GM18499 (cell line): ENCODE measurements around the gene SLC27A3.
"Not testable (repeated sequence)": the region's sequence is repeated elsewhere in the genome, so short reads cannot be mapped to it uniquely, and the experiment has no call there.

ENCODE experiments used
- ATAC-seq: cut with Tn5 transposase; IDR thresholded peaks from one replicate; pipeline ENCODE4 v1.9.1; 2021; ENCODE audit warnings: moderate number of reproducible peaks; ENCODE audit not compliant: insufficient read depth, unreplicated experiment

The SLC27A3 gene

DNA sequence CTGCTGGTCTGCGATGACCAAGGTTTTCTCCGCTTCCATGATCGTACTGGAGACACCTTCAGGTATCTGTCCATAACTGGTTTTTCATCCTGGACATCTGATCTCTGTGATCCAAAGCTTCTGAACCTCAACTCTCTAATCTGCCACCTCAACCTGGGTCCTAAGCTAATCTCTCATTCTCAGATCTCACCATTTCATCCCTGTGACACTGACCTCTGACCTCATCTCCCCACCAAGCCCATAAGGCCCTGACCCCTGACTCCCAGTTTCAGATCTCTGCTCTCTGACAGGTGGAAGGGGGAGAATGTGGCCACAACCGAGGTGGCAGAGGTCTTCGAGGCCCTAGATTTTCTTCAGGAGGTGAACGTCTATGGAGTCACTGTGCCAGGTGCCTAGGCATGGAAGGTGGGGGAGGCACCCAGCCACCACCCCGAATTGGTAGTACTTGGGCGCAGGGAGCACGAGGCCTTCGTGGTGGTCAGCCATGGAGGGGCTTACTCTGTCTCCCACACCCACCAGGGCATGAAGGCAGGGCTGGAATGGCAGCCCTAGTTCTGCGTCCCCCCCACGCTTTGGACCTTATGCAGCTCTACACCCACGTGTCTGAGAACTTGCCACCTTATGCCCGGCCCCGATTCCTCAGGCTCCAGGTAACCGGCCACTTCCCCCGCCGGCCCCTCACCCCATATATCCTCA, 3.8 kb downstream of the SLC27A3 start:
- no peak for ATAC-seq

DNA sequence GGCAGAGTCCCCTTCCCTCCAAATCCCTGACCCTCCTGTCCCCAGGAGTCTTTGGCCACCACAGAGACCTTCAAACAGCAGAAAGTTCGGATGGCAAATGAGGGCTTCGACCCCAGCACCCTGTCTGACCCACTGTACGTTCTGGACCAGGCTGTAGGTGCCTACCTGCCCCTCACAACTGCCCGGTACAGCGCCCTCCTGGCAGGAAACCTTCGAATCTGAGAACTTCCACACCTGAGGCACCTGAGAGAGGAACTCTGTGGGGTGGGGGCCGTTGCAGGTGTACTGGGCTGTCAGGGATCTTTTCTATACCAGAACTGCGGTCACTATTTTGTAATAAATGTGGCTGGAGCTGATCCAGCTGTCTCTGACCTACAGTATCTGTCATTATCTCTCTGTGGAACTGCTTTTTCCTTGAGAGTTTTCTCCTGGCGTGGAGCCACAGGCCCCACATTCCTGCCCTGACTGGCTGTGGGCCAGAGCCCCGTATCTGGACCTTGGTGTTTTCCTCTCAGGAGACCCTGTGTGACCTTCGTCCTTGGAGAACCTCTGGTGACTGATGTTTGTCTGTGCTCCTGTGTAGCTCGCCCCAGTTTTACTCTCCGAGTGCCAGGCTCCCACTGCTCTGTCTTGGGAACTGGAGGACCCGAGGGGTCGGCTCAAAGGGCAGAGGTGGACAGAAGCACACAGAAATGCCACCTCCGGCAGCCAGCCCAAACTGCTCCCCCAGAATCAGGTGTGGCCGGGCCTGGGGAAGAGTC, 4.8 kb downstream of the SLC27A3 start:
- no peak for ATAC-seq

DNA sequence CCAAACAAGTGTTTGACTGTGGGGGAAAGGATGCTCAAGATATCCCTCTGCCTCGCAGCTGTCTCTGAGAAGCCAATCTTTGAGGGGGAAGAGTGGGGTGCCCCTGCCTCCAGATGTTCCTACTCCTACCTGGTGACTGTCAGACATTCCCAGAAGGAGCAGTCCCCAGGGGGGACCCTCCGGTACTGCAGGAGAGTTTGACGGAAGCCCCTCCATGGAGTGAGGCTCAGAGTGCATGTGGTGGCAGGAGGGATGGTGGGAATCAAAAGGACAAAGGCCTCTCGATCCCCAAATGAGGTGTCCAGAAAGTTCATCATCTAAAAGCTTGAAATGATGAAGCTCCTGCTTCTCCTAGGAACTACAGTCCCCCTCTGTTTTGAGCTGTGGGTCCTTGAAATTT, 5.3 kb downstream of the SLC27A3 start:
- no peak for ATAC-seq

DNA sequence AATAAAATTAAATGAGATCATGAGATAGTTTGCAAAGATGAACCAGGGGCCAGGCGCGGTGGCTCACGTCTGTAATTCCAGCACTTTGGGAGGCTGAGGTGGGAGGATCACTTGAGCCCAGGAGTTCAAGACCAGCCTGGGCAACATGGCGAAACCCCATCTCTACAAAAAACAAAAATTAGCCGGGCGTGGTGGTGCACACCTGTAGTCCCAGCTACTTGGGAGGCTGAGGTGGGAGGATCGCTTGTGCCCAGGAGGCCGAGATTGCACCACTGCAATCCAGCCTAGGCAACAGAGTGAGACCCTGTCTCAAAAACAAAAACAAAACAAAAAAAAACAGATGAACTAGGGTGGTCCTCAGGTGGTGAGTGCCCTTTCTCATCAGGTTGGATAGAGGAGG, 7.4 kb downstream of the SLC27A3 start:
- not testable (repeated sequence) for ATAC-seq

DNA sequence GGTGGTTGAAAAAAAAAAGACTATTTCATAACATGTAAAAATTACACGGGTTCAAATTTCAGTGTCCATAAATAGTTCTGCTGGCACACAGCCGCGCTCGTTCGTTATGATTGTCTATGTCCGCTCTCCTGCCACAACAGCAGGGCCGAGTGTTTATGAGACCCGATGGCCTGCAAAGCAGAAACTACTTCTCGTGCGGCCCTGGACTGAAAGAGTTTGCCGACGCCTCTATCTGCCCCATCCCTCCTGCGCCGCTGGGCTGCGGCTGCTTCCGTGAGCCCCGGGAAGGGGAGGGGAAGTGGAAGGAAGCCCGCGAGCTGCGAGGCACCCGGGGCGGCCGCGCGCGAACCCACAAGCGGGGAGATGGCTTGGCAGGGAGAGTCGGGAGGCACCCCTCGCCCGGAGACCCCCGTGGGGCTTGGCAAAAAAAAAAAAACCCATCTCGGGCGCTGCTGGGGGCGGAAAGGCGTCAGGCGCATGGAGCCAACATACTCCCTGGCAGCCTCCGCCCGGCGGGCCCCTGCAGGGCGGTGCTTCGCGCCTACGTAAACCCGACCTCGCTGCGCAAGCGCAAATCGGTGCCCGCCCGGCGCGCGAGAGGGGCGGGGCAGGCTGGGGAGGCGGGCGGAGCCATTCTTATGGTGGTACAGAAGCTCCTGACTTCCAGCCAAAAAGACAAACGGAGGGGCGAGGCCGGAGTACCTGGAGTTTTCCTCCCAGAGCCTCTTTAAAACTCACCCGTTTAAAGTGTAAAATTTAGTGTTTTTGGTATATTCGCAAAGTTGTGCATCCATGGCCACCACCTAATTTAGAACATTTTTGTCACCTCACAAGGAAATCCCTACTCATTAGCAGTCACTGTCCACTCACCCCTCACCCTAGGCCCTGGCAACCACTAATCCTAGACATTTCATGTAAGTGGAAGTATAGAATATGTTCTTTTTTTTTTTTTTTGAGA, 8.3 kb downstream of the SLC27A3 start:
- ATAC-seq: no peak

DNA sequence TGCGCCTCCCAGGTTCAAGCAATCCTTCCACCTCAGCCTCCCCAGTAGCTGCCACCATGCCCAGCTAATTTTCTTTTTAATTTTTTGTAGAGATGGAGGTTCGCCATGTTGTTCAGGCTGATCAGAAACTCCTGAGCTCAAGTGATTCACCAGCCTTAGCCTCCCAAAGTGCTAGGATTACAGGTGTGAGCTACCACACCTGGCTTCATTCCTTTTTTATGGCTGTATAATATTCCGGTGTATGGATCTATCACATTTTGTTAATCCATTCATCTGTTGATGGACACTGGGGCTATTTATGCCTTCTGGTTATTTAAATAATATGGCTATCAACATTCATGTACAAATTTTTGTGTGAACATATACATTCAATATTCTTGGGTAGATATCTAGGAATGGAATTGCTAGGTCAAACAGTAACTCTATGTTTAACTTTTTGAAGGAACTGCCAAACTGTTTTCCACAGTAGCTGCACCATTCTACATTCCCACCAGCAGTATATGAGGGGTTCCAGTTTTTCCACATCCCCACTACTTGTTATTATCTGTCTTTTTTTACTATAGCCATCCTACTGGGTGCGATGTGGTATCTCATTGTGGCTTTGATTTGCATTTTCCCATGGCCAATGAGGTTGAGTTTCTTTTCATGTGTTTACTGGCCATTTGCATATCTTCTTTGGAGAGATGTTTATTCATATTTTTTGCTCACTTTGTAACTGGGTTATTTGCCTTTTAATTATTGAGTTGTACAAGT, 11.0 kb downstream of the SLC27A3 start:
- ATAC-seq: no peak

DNA sequence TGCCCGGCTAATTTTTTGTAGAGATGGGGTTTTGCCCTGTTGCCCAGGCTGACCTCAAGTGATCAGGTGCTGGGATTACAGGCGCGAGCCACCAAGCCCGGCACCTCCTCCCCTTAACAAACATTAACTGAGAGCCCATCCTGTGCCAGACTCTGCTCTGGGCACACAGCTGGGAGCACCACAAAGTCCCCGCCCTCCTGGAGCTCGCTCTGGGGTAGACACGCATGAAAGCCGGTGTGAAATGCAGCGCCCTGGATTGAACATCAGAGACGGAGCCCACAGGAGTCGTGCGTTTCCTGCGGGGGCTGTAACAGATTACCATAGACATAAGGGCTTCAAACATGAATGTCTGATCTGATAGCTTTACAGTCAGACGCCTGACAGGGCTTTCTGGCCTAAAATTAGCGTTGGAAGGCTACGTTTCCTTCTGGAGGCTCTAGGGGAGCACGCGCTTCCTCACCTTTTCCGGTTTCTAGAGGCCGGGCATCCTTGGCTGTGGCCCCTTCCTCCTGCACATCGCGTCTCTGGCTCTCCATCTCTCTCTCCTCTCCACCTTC, 14.3 kb downstream of the SLC27A3 start:
- ATAC-seq: no peak

DNA sequence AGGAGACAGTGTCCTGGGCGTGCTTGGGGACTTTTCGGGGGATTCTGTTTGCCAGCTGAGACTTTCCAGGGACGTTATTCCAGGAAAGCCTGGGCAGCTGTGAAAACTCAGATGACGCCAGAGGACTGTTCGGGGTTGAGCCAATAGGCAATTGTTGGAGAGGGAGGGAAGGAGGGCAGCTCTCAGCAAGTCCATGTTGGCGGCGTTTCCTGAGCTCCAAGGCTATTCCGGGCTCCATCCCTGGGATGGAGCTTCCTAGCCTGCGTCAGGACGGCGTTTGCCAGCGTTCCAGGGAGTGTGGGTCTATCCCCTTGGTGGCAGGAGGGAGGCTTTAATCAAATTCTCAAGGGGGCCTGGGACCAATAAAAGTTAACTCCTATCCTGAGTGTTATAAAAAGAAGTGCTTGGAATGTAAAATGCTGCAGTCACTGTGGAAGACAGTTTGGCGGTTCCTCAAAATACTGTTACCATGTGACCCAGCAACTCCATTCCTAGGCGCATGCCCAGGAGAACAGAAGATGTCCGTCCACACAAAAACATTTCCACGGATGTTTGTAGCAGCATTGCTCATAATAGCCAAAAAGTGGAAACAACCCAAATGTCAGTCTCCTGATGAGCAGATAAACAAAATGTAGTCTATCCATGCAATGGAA, 15.2 kb downstream of the SLC27A3 start:
- no peak for ATAC-seq

DNA sequence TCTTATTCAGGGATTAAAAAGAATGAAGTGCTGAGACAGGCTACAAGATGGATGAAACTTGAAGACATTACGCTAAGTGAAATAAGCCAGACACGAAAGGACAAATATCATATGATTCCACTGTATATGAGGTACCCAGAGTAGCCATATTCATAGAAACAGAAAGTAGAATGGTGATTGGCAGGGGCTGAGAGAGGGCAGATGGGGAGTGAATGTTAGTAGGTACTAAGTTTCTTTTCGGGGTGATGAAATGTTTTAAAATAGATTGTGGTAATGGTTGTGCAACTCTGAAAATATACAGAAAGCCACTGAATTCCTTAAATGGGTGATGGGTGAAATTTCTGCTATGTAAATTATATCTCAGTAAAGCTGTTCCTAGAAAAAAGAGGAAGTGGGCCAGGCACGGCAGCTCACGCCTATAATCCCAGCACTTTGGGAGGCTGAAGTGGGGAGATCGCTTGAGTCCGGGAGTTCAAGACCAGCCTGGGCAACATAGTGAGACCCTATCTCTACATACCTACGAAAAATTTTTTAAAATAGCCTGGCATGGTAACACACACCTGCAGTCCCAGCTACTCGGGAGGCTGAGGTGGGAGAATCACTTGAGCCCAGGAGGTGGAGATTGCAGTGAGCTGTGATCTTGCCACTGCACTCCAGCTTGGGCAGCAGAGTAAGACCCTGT, 15.9 kb downstream of the SLC27A3 start:
- peak; percentile 73 for ATAC-seq

DNA sequence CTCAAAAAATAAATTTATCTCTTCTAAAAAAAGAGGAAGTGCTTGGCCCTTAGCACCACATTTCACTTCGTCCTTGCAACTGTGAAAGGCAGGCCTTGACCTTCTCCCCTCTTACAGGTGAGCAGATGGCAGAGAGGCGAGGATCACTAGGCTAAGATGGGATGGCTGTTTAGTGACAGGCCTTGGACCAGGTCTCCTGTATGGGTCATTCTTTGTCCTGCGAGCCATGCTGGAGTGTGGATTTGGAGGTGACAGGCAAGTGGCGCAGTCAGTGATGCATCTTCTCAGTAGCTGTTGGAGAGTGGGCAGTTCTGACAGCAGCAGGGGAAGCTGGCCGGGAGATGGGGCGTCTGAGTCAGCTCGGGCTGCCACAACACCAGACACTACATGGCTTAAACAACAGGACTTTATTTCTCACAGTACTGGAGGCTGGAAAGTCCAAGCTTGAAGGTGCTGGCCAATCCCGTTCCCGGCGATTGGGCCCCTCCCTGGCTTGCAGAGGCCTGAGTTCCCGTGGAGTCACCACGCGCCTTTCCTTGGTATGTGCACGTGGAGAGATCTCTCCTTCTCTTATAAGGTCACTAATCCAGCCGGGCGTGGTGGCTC, 16.5 kb downstream of the SLC27A3 start:
- ATAC-seq: no peak

DNA sequence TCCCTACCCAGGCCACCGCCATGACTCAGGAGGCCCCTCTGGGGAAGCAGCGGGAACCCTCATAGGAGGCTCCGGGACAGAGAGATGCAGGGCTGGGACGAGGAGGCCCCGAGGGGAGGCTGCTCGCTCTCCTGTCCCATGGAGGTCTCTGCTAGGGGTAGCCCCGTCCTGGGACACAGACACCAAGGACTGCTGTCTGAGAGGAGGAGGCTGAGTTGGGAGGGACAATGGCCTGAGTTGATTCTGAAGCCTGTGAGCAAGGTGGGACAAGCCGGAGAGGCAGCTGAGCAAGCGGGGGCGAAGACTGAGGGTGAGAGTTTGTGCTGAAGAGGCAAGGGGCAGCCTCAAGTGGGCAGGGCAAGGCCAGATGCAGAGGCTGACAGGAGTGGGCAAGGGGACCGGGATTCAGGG, 17.4 kb downstream of the SLC27A3 start:
- ATAC-seq: no peak

DNA sequence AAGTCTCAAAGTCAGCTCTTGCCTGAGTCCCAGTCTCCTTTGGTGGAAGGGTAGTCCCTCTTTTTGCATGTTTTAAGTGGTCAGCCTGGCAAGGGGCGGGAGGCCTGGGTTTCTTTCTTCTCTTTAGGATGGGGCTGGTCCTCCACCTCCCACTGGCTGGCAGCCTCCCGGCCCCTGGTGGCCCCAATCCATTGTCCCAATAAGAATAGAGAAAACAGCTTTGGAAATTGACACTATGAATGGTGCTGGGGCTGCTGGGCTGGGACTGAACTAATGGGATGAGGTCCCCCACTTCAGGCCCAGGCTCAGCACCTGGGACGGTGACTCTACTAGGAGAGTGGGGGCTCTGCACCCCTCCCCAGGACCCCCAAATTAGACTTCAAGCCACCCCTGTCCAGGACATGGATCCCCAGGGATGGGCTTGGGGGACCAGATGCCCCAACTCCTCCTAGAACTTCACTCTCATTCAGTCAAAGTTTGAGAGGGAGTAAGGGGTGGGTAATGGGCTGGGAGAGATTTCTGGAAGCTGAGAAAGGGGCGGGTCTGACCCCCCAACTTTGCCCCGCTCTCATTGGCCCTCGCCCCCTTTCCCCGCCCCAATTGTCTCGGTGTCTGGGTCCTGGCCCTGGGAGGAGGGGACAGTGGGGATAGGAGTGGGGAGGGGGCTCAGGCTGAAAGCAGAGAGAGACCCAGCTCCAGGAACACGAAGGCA, 18.2 kb downstream of the SLC27A3 start:
- no peak for ATAC-seq

DNA sequence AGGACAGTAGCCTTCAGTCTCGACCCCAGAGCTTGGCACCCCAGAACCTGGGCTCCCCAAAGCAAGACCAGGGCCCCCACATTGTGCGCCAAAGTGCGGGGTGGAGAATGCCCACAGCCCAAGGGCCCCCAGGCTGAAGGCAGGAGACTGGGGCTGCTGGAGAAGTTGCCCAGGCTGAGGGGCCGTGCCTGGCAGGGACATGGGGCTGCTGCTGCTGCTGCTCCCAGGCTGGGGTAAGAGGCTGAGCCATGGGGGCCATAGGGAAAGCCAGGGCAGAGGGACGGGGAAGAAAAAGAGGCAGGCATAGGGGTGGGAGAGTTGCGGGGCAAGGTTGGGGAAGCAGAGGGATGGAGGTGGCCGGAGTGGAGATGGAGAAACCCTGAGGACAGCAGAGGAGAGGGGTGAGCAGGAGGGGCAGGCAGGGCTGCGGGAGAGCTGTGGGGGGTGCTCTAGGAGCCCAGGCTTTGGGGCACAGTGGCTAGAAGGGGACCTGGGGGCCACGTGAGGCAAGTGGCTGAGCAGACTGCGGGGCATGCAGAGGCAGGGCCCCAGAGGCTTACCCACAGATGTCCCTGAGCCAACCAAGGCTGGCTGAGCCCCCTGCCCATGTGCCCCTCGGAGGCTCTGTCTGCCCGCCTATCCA, 18.9 kb downstream of the SLC27A3 start:
- ATAC-seq: no peak

DNA sequence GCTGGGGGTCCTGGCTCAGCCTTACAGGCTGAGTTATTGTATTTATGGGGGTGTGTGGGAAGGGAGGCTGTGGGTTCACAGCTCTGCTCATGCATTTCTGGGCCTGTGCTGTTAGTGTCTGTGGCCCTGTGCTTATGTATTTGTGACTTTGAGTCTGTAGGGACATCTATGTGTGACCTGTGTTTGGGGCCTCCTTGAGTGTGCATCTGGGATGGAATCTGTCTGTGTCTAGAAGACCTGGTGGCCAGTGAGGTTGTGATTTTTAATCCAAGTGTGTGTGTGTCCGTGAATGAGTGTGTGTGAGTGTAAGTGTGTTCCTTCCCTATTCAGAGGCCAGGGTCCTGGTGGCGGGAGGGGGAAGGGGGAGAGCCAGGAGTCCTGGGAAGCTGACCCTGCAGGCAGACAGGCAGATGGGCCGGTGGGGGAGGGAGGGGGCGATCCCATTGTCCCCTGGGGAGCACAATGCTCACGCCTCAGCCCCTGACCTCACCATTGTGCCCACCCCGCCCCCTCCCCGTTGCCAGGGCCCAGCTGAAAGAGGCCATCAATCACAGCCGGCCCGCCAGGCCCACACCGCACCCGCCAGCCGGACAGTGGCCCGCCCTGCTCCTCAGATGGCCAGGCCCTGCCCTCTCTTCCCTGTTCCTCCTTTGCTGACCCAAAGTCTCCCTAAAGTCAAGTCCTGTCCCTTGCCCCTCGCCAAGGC, 19.6 kb downstream of the SLC27A3 start:
- no peak for ATAC-seq

DNA sequence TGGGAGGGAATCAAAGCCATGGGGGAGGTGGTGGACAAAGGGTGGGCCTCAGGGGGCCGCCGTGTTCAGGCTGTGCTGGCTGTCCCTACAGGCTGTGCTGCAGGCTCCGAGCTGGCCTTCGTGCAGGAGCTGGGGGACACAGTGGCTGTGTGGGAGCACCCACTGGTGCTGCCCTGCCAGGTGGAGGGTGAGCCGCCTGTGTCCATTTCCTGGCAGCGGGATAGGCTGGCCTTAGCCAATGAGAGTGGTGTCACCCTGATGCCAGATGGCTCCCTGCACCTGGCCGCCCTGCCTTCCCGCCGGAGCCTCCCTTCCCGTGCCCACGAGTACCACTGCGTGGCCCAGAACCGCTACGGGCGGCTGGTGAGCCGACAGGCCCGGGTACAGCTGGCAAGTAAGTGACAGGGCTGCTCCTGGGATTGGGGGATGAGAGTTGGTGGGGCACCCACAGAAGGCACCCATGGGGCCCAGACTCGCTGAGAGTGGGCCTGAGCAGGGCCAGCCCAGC, 20.2 kb downstream of the SLC27A3 start:
- no peak for ATAC-seq

DNA sequence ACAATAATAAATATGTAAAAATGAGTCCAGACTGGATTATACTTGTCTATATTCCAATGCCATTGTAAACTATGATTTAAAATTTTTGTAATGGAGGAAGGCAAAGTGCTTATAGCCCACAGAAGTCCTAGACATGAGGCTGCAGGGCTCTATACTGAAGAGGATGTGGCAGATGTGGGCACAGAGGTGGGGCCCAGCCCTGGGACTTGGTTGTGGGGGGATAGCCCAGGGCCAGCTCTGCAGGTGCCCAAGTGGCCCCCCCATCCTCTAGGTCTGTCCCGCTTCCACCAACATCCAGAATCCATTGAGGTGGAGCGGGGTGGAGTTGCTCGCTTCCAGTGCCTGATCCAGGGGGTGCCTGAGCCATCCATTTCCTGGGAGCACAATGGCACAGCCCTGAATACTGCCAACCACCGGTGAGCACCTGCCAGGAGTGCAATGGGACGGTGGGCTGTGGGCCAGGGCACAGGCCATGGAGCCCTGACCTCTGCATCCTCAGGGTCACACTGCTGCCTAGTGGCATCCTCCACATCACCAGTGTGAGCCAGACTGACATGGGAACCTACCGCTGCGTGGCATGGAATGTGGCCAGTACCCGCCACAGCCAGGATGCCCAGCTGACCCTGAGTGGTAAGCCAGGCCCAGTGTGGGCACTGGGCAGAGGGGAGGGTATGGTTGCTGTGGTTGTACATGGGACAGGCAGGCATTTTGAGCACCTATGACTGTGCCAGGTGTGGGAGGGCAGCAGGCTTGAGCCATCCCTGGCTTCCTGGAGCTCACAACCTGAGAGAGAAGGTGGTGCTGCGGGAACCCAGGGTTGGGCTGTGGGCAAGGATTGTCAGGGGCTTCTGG, 21.0 kb downstream of the SLC27A3 start:
- no peak for ATAC-seq
